NB4 (cell line): ENCODE results near the gene PSTK.

Experiments used
- MYC ChIP-seq: IDR thresholded peaks from 2 replicates; pipeline ENCODE4 v1.6.1; 2011; ENCODE audit warnings: low read depth, low read length
- POLR2A ChIP-seq: IDR thresholded peaks from 2 replicates; pipeline ENCODE4 v1.6.1; 2011; ENCODE audit warnings: mild to moderate bottlenecking; ENCODE audit not compliant: insufficient read length; ENCODE audit errors: extremely low read depth
- TF ChIP-seq, protein P1 (sequence below): IDR thresholded peaks from one replicate; pipeline ENCODE4 v1.5.1; 2012; ENCODE audit warnings: low read depth, low read length

DNA sequence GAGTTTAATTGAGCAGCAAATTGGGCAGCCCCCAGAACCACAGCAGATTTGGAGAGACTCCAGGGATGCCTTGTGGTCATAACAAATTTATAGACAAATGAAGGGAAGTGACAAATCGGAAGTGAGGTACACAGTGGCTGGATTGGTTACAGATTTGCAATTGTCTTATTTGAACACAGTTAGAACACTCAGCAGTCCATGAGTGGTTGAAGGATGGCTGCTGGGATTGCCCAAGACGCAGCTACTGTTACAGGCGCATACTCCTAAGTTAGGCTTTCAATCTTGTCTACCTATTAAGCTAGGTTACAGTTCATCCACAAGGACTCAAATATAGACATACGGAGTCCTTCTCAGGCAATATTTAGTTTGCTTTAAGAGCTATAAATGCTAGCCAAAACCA, 36.0 kb downstream of the PSTK start:
- TF ChIP-seq, protein P1, sequence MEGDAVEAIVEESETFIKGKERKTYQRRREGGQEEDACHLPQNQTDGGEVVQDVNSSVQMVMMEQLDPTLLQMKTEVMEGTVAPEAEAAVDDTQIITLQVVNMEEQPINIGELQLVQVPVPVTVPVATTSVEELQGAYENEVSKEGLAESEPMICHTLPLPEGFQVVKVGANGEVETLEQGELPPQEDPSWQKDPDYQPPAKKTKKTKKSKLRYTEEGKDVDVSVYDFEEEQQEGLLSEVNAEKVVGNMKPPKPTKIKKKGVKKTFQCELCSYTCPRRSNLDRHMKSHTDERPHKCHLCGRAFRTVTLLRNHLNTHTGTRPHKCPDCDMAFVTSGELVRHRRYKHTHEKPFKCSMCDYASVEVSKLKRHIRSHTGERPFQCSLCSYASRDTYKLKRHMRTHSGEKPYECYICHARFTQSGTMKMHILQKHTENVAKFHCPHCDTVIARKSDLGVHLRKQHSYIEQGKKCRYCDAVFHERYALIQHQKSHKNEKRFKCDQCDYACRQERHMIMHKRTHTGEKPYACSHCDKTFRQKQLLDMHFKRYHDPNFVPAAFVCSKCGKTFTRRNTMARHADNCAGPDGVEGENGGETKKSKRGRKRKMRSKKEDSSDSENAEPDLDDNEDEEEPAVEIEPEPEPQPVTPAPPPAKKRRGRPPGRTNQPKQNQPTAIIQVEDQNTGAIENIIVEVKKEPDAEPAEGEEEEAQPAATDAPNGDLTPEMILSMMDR = no peak
- no peak for TF ChIP-seq MYC
- TF ChIP-seq POLR2A = no peak
